Fibroblast of the aortic adventitia (primary cell): ENCODE measurements around the gene TP73. TPM values are rescaled to one million over a fixed set of nuclear protein-coding genes. Genes with fewer than 3 reads are reported as not detected.

ENCODE experiments used
- DNase-seq: peaks from one replicate; pipeline ENCODE4 v3.0.0-alpha.2; 2010; ENCODE audit warnings: low read depth
- H3K4me3 ChIP-seq: 2 replicates; pipeline ENCODE4 v1.5.1; 2011; ENCODE audit warnings: low read depth, mild to moderate bottlenecking, control low read depth, low read length, moderate library complexity
- total RNA-seq: library from RNA; depleted of rRNA; stranded (reverse); fragments of >200 nt; gene quantifications from 2 replicates; pipeline ENCODE4 v1.2.3, GENCODE V29; 2012; ENCODE audit warnings: low replicate concordance
- TF ChIP-seq, protein P1 (sequence below): IDR thresholded peaks from 2 replicates; pipeline ENCODE4 v1.5.1; 2011; ENCODE audit warnings: mild to moderate bottlenecking, low read length, control low read depth, inconsistent platforms; ENCODE audit not compliant: insufficient read depth

Gene TP73
- total RNA-seq, 1 donor: 0.18 TPM

- TF ChIP-seq, protein P1, sequence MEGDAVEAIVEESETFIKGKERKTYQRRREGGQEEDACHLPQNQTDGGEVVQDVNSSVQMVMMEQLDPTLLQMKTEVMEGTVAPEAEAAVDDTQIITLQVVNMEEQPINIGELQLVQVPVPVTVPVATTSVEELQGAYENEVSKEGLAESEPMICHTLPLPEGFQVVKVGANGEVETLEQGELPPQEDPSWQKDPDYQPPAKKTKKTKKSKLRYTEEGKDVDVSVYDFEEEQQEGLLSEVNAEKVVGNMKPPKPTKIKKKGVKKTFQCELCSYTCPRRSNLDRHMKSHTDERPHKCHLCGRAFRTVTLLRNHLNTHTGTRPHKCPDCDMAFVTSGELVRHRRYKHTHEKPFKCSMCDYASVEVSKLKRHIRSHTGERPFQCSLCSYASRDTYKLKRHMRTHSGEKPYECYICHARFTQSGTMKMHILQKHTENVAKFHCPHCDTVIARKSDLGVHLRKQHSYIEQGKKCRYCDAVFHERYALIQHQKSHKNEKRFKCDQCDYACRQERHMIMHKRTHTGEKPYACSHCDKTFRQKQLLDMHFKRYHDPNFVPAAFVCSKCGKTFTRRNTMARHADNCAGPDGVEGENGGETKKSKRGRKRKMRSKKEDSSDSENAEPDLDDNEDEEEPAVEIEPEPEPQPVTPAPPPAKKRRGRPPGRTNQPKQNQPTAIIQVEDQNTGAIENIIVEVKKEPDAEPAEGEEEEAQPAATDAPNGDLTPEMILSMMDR: no peak
- no peak overlapping the region for H3K4me3 ChIP-seq
- DNase-seq: no peak
Observed at GRCh38 chr1:3636080-3636479, 16.2 kb upstream of the TP73 start.

DNA sequence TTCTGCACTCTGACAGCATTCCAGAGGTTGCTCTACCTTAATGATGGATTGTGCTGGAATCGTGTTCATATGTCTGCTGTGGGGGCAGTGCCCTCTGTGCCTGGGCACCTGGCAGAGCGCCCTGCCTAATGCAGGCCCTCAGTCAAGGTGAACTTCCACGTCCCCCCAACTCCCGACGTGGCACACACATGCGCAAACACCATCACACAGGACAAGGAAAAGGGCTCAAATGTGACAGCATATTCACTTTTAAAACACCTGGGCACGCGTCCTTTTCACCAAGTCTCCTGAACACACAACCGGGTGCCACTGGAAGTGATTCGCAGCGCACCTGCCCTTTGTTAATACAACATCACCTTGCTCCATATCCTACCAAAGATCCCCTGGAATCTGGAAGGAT is 15.8 kb upstream of the TP73 start:
- no peak overlapping the region for H3K4me3 ChIP-seq
- DNase-seq: no peak
- TF ChIP-seq, protein P1: no peak

- TF ChIP-seq, protein P1: no peak
- no peak for DNase-seq
- H3K4me3 ChIP-seq: no peak overlapping the region
Observed at GRCh38 chr1:3638027-3638426, 14.3 kb upstream of the TP73 start.

GRCh38 chr1:3638676-3639075 is 13.6 kb upstream of the TP73 start:
- DNase-seq: no peak
- TF ChIP-seq, protein P1: no peak
- H3K4me3 ChIP-seq: no peak overlapping the region

GRCh38 chr1:3639397-3639911 is 12.9 kb upstream of the TP73 start:
- no peak overlapping the region for H3K4me3 ChIP-seq

GRCh38 chr1:3640121-3640837 is 12.0 kb upstream of the TP73 start:
- H3K4me3 ChIP-seq: no peak overlapping the region
- DNase-seq: no peak
- TF ChIP-seq, protein P1: no peak

More at GRCh38 chr1:3639397-3639911, 12.9 kb upstream of the TP73 start:
- TF ChIP-seq, protein P1: no peak
- DNase-seq: no peak
